EL (cell line): ENCODE measurements around the gene LRRC18.

Source experiments
- DNase-seq: peaks from one replicate; pipeline ENCODE4 v3.0.0-alpha.2; 2016

The LRRC18 gene

GRCh38 chr10:48905311-48905710 lies 34.3 kb downstream of the LRRC18 start:
- no peak for DNase-seq

GRCh38 chr10:48904861-48905260 lies 34.8 kb downstream of the LRRC18 start:
- DNase-seq: no peak

- no peak for DNase-seq
Measured at GRCh38 chr10:48903151-48903550, 36.5 kb downstream of the LRRC18 start.

- no peak for DNase-seq
Measured at GRCh38 chr10:48902096-48902495, 37.5 kb downstream of the LRRC18 start.

GRCh38 chr10:48901319-48901718 lies 38.3 kb downstream of the LRRC18 start:
- DNase-seq: no peak

GRCh38 chr10:48900371-48900801 lies 39.3 kb downstream of the LRRC18 start:
- no peak for DNase-seq

- DNase-seq: no peak
Measured at GRCh38 chr10:48899781-48900180, 39.9 kb downstream of the LRRC18 start.

- no peak for DNase-seq
Measured at GRCh38 chr10:48898426-48898825, 41.2 kb downstream of the LRRC18 start.

GRCh38 chr10:48897441-48897790 lies 42.2 kb downstream of the LRRC18 start:
- no peak for DNase-seq

- DNase-seq: peak; percentile 12
Measured at GRCh38 chr10:48896756-48897440, 42.7 kb downstream of the LRRC18 start.

- no peak for DNase-seq
Measured at GRCh38 chr10:48895803-48896195, 43.8 kb downstream of the LRRC18 start.

GRCh38 chr10:48894911-48895802 lies 44.5 kb downstream of the LRRC18 start:
- no peak for DNase-seq

- DNase-seq: no peak
Measured at GRCh38 chr10:48890888-48891850, 48.5 kb downstream of the LRRC18 start.

GRCh38 chr10:48887982-48888381 lies 51.7 kb downstream of the LRRC18 start:
- no peak for DNase-seq

GRCh38 chr10:48885376-48885775 lies 54.3 kb downstream of the LRRC18 start:
- DNase-seq: no peak

GRCh38 chr10:48884179-48885045 lies 55.2 kb downstream of the LRRC18 start:
- DNase-seq: no peak

- no peak for DNase-seq
Measured at GRCh38 chr10:48883701-48884100, 55.9 kb downstream of the LRRC18 start.

- no peak for DNase-seq
Measured at GRCh38 chr10:48882881-48883280, 56.8 kb downstream of the LRRC18 start.

- DNase-seq: no peak
Measured at GRCh38 chr10:48881937-48882336, 57.7 kb downstream of the LRRC18 start.

- no peak for DNase-seq
Measured at GRCh38 chr10:48880016-48880705, 59.5 kb downstream of the LRRC18 start.

- no peak for DNase-seq
Measured at GRCh38 chr10:48879451-48879850, 60.2 kb downstream of the LRRC18 start.
